Vagina (tissue), 2 donors: ENCODE results near the gene RAB6B. TPM values are rescaled to one million over a fixed set of nuclear protein-coding genes. Genes with fewer than 3 reads are reported as not detected.

Experiments
- DNase-seq, 2 donors: peaks; one replicate each; pipeline ENCODE4 v3.0.0-alpha.2; 2017; ENCODE audit errors: extremely low spot score in 2 of 2
- H3K27ac ChIP-seq: fragments of 200-600 bp; sonication (generic); one replicate; pipeline ENCODE4 v1.5.1; 2019
- H3K27me3 ChIP-seq: fragments of 200-600 bp; sonication (generic); one replicate; pipeline ENCODE4 v1.5.1; 2019
- H3K36me3 ChIP-seq, 2 donors: fragments of 200-600 bp; sonication (generic); one replicate each; pipeline ENCODE4 v1.5.1; 2017 to 2019
- H3K4me1 ChIP-seq: fragments of 200-600 bp; sonication (generic); one replicate; pipeline ENCODE4 v1.5.1; 2019
- H3K4me3 ChIP-seq, 2 donors: fragments of 200-600 bp; sonication (generic); 1 replicate in 1 of 2; 2 replicates in 1 of 2; pipeline ENCODE4 v1.5.1; 2016 to 2019
- H3K9me3 ChIP-seq: fragments of 200-600 bp; sonication (generic); one replicate; pipeline ENCODE4 v1.5.1; 2019
- POLR2A ChIP-seq, 2 donors: fragments of 450-650 bp; IDR thresholded peaks; one replicate each; pipeline ENCODE4 v1.6.1; 2017; ENCODE audit warnings: antibody characterized with exemption in 2 of 2, mild to moderate bottlenecking in 2 of 2, moderate library complexity in 2 of 2
- POLR2AphosphoS5 ChIP-seq, 2 donors: sonication (generic); formaldehyde crosslinking; IDR thresholded peaks; one replicate each; pipeline ENCODE4 v1.9.0; 2017; ENCODE audit warnings: antibody characterized with exemption in 2 of 2, mild to moderate bottlenecking in 2 of 2, low read depth in 1 of 2; ENCODE audit not compliant: insufficient read depth in 1 of 2
- intact Hi-C: fragments of 100-400 bp; cut with DNase I; formaldehyde crosslinking; loops from one replicate; pipeline ENCODE4 v1.15.1; 2023
- total RNA-seq: library from RNA; depleted of rRNA; stranded (reverse); fragments of >200 nt; gene quantifications from one replicate; pipeline ENCODE4 v1.2.3, GENCODE V29; 2016
- TF ChIP-seq, protein P1 (sequence below), 3 experiments: fragments of 450-650 bp in 2 of 3; fragments of 200-600 bp in 1 of 3; sonication (generic) in 1 of 3; IDR thresholded peaks; one replicate each; pipeline ENCODE4 v1.5.1; 2017 to 2019; ENCODE audit warnings: antibody characterized with exemption in 3 of 3, mild to moderate bottlenecking in 2 of 3, moderate library complexity in 2 of 3

Gene RAB6B
- total RNA-seq, 1 donor from 2014 or later: 3.7 TPM

DNA sequence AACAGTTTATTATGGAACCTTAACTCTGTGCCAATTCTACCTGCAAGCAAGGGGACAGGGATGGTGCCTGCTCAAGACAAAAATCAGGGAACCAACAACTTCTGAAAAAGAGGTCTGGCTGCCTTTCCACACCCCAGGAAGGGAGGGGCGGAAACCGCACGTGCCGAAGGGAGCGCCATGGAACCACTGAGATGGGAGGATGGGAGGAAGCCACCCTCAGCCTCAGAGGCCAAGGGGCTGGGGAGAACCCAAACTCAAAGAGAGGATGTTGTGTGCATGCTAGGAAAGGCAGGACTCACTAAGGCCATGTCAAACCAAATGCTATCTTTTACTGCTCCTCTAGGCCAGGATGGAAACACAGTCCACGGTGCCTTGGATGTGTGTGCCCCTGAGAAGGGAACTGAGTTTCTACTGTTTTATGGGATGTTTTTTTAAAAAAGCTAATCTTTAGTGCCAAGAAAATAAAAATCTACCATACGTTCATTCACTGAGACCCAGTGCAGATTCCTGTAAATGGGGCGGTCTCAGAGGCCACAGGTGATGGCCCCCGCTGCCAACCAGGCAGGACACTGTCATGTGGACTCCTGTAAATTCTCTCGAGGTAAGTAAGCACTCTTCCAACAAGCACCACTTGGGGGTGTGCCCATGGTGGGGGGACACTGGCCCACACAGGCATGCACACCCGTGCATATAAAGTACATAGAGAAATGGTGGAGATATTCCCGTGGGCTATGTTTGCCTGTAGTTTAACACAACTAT, 69.5 kb downstream of the RAB6B start:
- Histone ChIP-seq H3K4me3 (no peak overlapping the region), H3K36me3 (peaks cover 0 to 9% of the 10 kb centered on the region in 2 donors), H3K4me1 (peaks cover 4% of the 10 kb centered on the region), H3K27ac (no peak overlapping the region), H3K9me3 (no peaks in the 10 kb centered on the region), H3K27me3 (no peaks in the 10 kb centered on the region)
- DNase-seq: peak in 1 of 2 donors; percentile 76
- intact Hi-C loops: loop anchor here (10.0 kb wide), 1 partner anchor 99 kb away; no protein-coding TSS in a partner anchor
- TF ChIP-seq POLR2A (IDR thresholded peaks at IDR 0.05) (no peak), POLR2AphosphoS5 (IDR thresholded peaks at IDR 0.05; ENCODE audit: insufficient read depth in 1 of 2, low read depth in 1 of 2) (no peak)
- TF ChIP-seq, protein P1, sequence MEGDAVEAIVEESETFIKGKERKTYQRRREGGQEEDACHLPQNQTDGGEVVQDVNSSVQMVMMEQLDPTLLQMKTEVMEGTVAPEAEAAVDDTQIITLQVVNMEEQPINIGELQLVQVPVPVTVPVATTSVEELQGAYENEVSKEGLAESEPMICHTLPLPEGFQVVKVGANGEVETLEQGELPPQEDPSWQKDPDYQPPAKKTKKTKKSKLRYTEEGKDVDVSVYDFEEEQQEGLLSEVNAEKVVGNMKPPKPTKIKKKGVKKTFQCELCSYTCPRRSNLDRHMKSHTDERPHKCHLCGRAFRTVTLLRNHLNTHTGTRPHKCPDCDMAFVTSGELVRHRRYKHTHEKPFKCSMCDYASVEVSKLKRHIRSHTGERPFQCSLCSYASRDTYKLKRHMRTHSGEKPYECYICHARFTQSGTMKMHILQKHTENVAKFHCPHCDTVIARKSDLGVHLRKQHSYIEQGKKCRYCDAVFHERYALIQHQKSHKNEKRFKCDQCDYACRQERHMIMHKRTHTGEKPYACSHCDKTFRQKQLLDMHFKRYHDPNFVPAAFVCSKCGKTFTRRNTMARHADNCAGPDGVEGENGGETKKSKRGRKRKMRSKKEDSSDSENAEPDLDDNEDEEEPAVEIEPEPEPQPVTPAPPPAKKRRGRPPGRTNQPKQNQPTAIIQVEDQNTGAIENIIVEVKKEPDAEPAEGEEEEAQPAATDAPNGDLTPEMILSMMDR (IDR thresholded peaks at IDR 0.05): no peak

DNA sequence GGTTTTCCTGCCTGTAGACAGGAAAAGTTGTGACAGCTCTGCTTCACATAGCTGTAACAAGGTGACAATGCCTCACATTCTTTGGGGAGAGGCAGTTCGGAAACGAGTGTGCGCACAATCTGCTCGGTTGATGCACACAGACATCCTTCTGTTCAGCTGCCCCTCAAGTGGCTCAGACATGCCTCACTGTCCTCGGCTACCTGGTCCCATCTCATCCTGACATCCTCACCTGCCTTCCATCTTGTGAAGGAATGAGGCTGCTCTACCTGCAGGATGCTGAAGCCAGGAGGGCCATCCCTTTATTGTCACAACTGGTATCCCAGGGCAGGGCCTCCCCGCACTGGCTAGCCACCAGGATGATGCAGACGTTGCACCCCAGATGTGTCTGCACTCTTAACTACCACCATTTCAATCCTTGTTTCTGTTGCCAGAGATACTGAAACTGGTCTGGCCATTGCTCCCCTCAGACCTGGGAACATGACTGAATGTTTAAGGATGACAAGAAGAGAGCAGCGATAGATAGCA, 70.7 kb downstream of the RAB6B start:
- peak in 1 of 2 donors; percentile 70 for DNase-seq
- H3K4me1 ChIP-seq: peaks cover 9% of the 10 kb centered on the region
- no peak overlapping the region for H3K4me3 ChIP-seq
- H3K9me3 ChIP-seq: no peaks in the 10 kb centered on the region
- no peak for TF ChIP-seq POLR2AphosphoS5 (IDR thresholded peaks at IDR 0.05; ENCODE audit: insufficient read depth in 1 of 2, low read depth in 1 of 2)
- TF ChIP-seq POLR2A (IDR thresholded peaks at IDR 0.05): no peak
- TF ChIP-seq, protein P1 (IDR thresholded peaks at IDR 0.05): no peak
- intact Hi-C loops: loop anchor here (10.0 kb wide), 1 partner anchor 100 kb away; no protein-coding TSS in a partner anchor
- peaks cover 0 to 21% of the 10 kb centered on the region in 2 donors for H3K36me3 ChIP-seq
- no peak overlapping the region for H3K27ac ChIP-seq
- no peaks in the 10 kb centered on the region for H3K27me3 ChIP-seq

DNA sequence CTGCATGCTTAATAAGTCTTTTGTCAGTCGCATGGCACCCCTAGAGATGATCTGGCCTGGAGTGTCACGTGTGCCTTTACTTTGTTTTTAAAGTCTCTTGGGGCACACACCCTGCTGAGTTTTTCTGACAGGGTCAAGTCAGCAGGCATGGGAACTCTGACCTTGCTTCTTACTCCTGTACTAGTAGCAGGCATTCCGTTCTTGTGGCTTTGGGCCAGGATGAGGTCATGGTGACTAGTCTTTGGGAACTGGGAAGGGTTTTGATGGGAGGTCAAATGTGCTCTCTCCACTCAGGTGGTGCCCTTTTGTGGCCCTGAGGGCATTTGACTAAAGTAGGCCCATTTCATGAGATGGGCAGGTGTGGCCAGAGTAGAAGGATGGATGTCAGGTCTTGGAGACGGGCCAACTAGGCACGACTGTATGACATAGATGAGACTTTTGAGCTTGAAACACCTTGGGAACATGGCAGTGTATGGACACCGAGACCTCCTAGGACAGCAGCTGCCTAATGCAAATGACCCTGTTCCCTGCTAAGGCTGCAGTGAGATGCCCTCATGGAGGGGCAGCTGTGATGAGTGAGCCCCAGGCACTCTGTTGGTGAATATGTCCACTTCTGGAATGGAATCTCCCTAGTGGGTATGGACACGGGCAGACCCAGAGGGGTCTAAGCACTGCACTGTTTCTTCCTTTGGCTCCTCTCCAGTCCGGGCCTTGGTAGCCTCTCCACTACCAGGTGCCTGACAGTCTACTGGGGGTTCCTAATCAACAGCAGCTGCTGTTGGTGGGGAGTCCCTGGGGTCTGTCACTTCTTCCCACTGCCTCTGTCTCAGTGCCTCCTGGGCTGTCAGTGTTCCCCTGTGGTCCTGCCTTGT, 73.7 kb downstream of the RAB6B start:
- DNase-seq: peak in 1 of 2 donors; percentile 83
- TF ChIP-seq POLR2AphosphoS5 (IDR thresholded peaks at IDR 0.05; ENCODE audit: insufficient read depth in 1 of 2, low read depth in 1 of 2) (no peak), POLR2A (IDR thresholded peaks at IDR 0.05) (no peak)
- TF ChIP-seq, protein P1 (IDR thresholded peaks at IDR 0.05): no peak
- intact Hi-C loops: loop anchor here (10.0 kb wide), 1 partner anchor 103 kb away; no protein-coding TSS in a partner anchor
- Histone ChIP-seq H3K4me1 (peaks cover 19% of the 10 kb centered on the region), H3K9me3 (no peaks in the 10 kb centered on the region), H3K27ac (no peak overlapping the region), H3K27me3 (no peaks in the 10 kb centered on the region), H3K36me3 (peaks cover 0 to 39% of the 10 kb centered on the region in 2 donors), H3K4me3 (no peak overlapping the region)

DNA sequence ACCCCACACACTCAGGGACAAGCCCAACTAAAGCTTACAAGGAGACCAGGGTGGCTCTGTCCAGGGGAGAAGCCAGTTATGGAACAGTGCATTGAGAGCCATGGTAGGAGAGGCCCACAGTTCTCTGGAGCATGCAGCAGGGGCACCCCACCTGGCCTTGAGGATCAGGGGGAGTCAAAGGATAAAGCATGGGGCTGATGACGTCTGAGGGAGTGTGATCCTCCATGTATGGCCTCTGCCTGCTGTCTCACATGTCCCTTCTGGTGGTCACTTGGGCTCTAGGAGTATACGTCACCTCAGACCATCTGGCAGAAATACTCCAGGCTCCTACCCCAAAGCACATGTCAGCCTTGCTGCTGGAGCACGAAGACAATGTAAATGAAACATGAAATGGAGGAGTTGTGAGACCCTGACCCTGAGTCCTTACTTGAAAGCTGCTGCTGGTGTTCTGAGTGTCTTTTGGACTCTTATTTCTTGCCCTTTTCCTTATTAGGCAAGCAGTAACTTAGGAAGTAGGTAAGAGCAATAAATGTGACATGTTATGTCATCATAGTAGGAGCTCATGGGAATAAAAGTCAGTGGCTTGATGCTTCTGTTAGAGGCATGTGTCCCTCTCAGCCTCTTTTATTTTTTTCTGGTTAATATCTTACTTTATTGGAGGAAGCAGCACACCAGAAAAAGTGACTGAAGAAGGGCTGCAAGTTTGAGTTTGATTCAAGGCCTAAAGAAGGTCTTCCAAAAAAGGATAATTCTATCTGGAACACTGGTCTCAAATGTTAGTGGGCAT, 74.6 kb downstream of the RAB6B start:
- Histone ChIP-seq H3K36me3 (peaks cover 0 to 45% of the 10 kb centered on the region in 2 donors), H3K4me3 (no peak overlapping the region), H3K27me3 (no peaks in the 10 kb centered on the region), H3K9me3 (no peaks in the 10 kb centered on the region), H3K27ac (no peak overlapping the region), H3K4me1 (peaks cover 19% of the 10 kb centered on the region)
- intact Hi-C loops: loop anchor here (10.0 kb wide), 1 partner anchor 104 kb away; no protein-coding TSS in a partner anchor
- TF ChIP-seq POLR2AphosphoS5 (IDR thresholded peaks at IDR 0.05; ENCODE audit: insufficient read depth in 1 of 2, low read depth in 1 of 2) (no peak), POLR2A (IDR thresholded peaks at IDR 0.05) (no peak)
- TF ChIP-seq, protein P1 (IDR thresholded peaks at IDR 0.05): no peak
- DNase-seq: peak in 1 of 2 donors; percentile 77
